Smooth muscle cell of the brain vasculature (primary cell): ENCODE measurements around the gene ZNF708.
"Not testable (repeated sequence)": the region's sequence is repeated elsewhere in the genome, so short reads cannot be mapped to it uniquely, and the experiment has no call there.

Experiments used
- DNase-seq: peaks from one replicate; pipeline ENCODE4 v3.0.0-alpha.2; 2012; ENCODE audit warnings: low read depth, low spot score

Gene ZNF708

GRCh38 chr19:21260164-21260847 lies 68.9 kb downstream of the ZNF708 start:
- DNase-seq, result no peak

GRCh38 chr19:21259421-21260124 lies 69.6 kb downstream of the ZNF708 start:
- not testable (repeated sequence) for DNase-seq

- no peak for DNase-seq
Observed at GRCh38 chr19:21256722-21257121, 72.5 kb downstream of the ZNF708 start.
